Measurements from ENCODE around the gene CHGA. TPM values are rescaled to one million over a fixed set of nuclear protein-coding genes. Genes with fewer than 3 reads are reported as not detected.

CHGA gene
- total RNA-seq, 3 donors from 2014 or later, result 0.18 TPM; not detected in 2

GRCh38 chr14:92976268-92976667 lies 53.3 kb downstream of the CHGA start:
- H3K36me3 Mint-ChIP-seq (ENCODE audit: insufficient read depth), result peaks cover 60% of the 10 kb centered on the region

DNA sequence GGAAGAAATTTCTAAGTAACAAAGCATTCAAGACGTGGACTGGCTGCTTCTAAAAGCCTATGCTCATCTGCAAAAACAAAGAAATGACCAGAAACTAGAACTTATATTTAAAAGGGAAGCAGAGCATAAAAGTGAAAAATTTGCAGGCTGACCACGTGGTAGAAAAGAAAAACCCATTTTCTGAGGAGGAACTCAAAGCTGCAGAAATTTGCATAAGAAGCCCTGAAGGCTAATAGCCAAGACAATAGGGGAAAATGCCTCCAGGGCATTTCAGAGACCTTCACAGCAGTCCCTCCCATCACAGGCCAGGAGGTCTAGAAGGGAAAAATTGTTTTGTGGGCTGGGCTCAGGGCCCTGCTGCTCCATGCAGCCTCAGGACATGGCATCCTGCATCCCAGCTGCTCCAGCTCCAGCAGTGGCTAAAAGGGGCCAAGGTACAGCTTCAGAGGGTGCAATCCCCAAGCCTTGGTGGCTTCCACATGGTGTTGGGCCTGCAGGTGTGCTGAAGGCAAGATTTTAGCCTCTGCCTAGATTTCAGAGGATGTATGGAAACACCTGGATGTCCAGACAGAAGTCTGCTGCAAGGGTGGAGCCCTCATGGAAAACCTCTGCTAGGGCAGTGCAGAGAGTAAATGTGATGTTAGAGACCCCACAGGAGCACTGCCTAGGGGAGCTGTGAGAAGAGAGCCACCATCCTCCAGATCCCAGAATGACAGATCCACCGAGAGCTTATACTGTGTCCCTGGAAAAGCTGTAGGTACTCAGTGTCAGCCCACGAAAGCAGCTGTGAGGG lies 55.5 kb downstream of the CHGA start:
- no peak overlapping the region for H3K4me3 Mint-ChIP-seq
- DNase-seq (no peak), ATAC-seq (no peak)
- peaks cover 70% of the 10 kb centered on the region for H3K36me3 Mint-ChIP-seq (ENCODE audit: insufficient read depth)
- peaks cover 43% of the 10 kb centered on the region for H3K9me3 Mint-ChIP-seq
- no peaks in the 10 kb centered on the region for H3K4me1 Mint-ChIP-seq (ENCODE audit: low read depth)
- no peaks in the 10 kb centered on the region for H3K27me3 Mint-ChIP-seq (ENCODE audit: low read depth)

More at GRCh38 chr14:92976268-92976667, 53.3 kb downstream of the CHGA start:
- DNase-seq (no peak), ATAC-seq (no peak)
- Mint-ChIP-seq H3K4me3 (no peak overlapping the region), H3K9me3 (peaks cover 39% of the 10 kb centered on the region), H3K4me1 (ENCODE audit: low read depth) (no peaks in the 10 kb centered on the region), H3K27me3 (ENCODE audit: low read depth) (no peaks in the 10 kb centered on the region)

DNA sequence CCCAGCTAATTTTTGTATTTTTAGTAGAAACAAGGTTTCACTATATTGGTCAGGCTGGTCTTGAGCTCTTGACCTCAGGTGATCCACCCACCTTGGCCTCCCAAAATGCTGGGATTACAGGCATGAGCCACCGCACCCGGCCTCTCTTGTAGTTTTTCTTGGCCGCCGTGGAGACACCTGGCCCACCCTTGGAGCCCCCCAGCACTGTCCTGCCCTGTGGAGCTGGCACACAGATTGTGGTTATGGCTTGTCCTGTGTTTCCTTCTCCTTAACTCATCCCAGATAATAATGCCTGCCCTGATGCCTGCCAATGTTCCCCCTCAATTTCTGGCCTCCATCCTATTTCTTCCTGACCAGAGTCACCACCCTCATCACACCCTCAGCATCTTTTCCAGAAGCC lies 57.9 kb downstream of the CHGA start:
- Mint-ChIP-seq H3K9me3 (peaks cover 42% of the 10 kb centered on the region), H3K36me3 (ENCODE audit: insufficient read depth) (peaks cover 78% of the 10 kb centered on the region), H3K4me1 (ENCODE audit: low read depth) (no peaks in the 10 kb centered on the region), H3K4me3 (no peak overlapping the region), H3K27me3 (ENCODE audit: low read depth) (no peaks in the 10 kb centered on the region)
- DNase-seq (no peak), ATAC-seq (no peak)

- DNase-seq (no peak), ATAC-seq (no peak)
- H3K9me3 Mint-ChIP-seq, result peaks cover 33% of the 10 kb centered on the region
- H3K4me3 Mint-ChIP-seq, result no peak overlapping the region
- no peaks in the 10 kb centered on the region for H3K27me3 Mint-ChIP-seq (ENCODE audit: low read depth)
- H3K36me3 Mint-ChIP-seq (ENCODE audit: insufficient read depth), result peaks cover 73% of the 10 kb centered on the region
- H3K4me1 Mint-ChIP-seq (ENCODE audit: low read depth), result peaks cover 1% of the 10 kb centered on the region
Measured at GRCh38 chr14:92981726-92982125, 58.8 kb downstream of the CHGA start.

DNA sequence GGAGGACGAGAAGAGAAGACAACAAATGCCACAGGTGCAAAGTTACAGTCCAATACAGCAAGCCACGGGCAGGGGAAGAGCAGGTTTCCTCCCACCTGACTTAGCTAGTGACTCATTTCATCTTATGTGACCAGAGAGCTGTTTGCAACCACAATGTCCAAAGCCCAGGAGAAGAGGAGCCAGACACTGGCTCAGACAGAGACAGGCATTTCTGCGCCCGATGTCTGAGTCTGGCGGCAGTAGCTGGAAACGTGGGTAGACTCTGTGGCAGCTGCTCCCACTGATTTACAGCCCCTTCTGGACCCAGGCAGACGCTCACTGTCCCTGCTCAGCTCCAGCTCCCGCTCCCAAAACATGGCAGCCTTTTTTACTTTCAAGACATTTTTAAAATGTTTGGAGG lies 60.0 kb downstream of the CHGA start:
- H3K27me3 Mint-ChIP-seq (ENCODE audit: low read depth), result no peaks in the 10 kb centered on the region
- peaks cover 21% of the 10 kb centered on the region for H3K9me3 Mint-ChIP-seq
- H3K4me3 Mint-ChIP-seq, result no peak overlapping the region
- no peak for DNase-seq
- no peak for ATAC-seq
- H3K4me1 Mint-ChIP-seq (ENCODE audit: low read depth), result peaks cover 1% of the 10 kb centered on the region
- H3K36me3 Mint-ChIP-seq (ENCODE audit: insufficient read depth), result peaks cover 60% of the 10 kb centered on the region

DNA sequence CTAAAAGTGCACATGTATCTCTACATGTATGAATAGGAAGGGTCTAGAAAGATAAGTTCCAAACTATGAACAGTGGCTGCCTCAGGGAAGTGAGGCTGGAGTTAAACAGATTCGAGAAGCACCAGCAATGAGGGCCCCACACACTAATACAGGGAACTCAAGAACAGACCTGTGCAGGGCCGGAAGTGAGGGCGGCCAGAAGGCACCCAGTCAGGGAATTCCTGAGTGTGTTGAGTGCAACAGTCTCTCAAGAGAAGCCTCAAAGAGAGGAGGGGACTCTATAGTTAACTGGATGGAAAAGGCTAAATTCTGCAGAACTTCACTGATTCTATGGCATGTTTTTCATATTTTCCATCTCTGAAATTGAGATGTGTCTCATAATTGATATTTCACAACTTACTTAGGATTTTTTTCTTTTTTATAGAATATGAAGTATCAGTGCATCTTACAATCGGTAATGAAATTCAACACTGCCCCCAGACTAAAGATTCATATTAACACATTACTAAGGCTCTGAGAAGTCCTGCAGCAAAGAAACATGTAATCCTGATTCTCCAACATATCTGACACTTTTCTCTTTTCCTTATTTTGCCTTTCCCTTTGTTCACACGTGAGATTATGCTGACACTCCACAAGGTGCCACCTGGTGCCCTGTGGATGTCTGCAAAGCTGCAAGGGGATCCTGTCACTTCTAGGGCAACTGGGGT lies 61.3 kb downstream of the CHGA start:
- Mint-ChIP-seq H3K27me3 (ENCODE audit: low read depth) (no peaks in the 10 kb centered on the region), H3K36me3 (ENCODE audit: insufficient read depth) (peaks cover 51% of the 10 kb centered on the region), H3K4me3 (no peak overlapping the region), H3K4me1 (ENCODE audit: low read depth) (peaks cover 1% of the 10 kb centered on the region), H3K9me3 (peaks cover 13% of the 10 kb centered on the region)
- ATAC-seq, result no peak
- DNase-seq, result no peak

Other genes with a start within 250 kb of the CHGA start
- 1 to 10 TPM; 2.9 to 4.8 (median 3.3) TPM for gene LGMN, start 174.5 kb upstream of the CHGA start, total RNA-seq
- 10 to 100 TPM; 12.8 to 16.5 (median 16.4) TPM for gene GOLGA5, start 128.8 kb upstream of the CHGA start, total RNA-seq
- 10 to 100 TPM; 49.4 to 59.7 (median 59.1) TPM for gene ITPK1, start 192.8 kb downstream of the CHGA start, total RNA-seq